ENCODE data around the gene LEPROT. TPM values are rescaled to one million over a fixed set of nuclear protein-coding genes. Genes with fewer than 3 reads are reported as not detected.

LEPROT gene
- total and polyA plus RNA-seq, 2 of the 8 experiments (the other 6 are each of a cell fraction or from before 2014, with no cell fraction given) = 25.7 to 27.2 TPM

- no peak for TF ChIP-seq CHD7 (IDR thresholded peaks at IDR 0.05; ENCODE audit: insufficient replicate concordance, low read length)
These were observed 57.2 kb downstream of the LEPROT start (continued) for GRCh38 chr1:65477414-65478378.

All from H1 (cell line).